ENCODE results near the gene ETFA.
"Not testable (repeated sequence)": the region's sequence is repeated elsewhere in the genome, so short reads cannot be mapped to it uniquely, and the experiment has no call there.

The ETFA gene

GRCh38 chr15:76324066-76324465 lies 12.8 kb upstream of the ETFA start:
- FAIRE-seq, result no peak

DNA sequence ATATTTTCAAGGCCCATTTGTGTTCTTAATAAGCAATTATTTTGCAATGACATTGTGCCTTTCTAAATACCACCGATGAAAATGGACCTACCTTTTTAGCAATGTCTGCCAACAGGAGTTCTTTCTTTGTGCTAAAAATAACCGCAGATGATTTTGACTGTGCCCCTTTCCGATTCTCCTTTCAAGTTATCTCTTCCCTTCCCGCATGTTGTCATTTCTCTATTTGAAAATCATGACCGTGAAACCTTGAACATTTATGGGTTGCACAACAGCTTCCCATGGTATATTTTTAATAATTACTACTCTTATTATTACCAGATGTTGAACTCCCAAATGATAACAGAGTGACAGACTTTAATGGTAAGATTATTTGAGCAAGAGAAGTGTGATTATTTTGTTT lies 10.3 kb upstream of the ETFA start:
- FAIRE-seq, result no peak

GRCh38 chr15:76321171-76321570 lies 9.9 kb upstream of the ETFA start:
- no peak for FAIRE-seq

GRCh38 chr15:76320012-76320411 lies 8.7 kb upstream of the ETFA start:
- no peak for FAIRE-seq

DNA sequence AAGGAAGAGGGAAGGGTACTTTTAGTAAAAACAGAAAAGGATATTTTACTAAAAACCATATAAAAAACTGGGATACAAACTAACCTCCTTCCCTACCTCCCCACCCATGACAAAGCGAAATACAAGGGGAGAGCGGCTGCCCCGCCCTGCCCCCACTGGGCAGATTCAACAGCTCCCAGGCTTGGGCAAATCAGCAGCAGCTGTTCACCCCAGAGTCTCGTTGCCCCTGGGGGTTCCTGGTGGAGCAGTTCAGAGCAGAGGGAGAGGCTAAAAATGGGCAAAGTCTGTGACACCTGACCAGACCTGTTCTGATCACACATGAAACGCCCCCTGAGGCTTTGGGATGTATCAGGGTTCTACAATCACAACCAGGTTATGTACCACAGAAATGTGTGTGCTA lies 2.5 kb upstream of the ETFA start:
- no peak for FAIRE-seq

DNA sequence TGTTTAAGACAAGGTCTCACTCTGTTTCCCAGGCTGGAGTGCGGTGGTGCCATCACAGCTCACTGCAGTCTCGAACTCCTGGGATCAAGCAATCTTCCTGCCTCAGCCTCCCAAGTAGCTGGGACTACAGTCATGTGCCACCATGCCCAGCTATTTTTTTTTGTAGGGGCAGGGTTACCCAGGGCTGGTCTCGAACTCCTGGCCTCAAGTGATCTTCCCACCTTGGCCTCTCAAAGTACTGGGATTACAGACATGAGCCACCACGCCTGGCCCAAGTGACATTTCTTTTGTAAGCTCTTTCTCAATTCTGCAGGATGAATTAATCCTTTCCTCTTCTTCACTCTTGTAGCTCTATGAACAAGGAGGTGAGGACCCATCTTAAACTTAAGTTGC lies 1.9 kb upstream of the ETFA start:
- FAIRE-seq, result not testable (repeated sequence)

GRCh38 chr15:76312540-76313174 lies 1.4 kb upstream of the ETFA start:
- no peak for FAIRE-seq

GRCh38 chr15:76310475-76311099 lies 682 bp downstream of the ETFA start:
- no peak for FAIRE-seq

DNA sequence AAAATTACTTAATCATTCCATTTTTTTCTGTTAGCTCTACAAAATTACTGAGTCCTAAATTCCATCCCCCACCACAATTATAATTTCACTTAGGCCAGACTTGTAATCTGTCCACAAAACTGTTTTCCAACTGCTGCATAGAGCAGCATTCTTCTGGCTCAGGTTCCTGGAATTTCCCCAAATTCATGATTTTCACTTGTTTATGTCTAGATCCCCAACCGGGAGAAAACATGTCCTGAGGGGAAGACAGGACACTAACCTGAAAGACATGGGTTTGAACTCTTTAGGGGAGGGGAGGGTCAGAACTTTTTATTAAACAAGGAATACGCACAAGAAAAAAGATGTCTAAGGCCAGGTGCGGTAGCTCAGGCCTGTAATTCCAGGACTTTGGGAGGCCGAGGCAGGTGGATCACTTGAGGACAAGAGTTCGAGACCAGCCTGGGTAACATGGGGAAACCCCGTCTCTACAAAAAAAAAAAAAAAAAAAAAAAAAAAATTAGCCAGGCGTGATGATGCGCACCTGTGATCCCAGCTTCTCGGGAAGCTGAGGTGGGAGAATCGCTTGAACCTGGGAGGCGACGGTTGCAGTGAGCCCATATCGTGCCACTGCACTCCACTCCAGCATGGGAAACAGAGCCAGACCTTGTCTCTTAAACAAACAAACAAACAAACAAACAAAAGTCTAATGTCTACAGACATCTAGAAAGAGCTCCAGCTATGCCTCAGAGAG lies 1.5 kb downstream of the ETFA start:
- no peak for FAIRE-seq

DNA sequence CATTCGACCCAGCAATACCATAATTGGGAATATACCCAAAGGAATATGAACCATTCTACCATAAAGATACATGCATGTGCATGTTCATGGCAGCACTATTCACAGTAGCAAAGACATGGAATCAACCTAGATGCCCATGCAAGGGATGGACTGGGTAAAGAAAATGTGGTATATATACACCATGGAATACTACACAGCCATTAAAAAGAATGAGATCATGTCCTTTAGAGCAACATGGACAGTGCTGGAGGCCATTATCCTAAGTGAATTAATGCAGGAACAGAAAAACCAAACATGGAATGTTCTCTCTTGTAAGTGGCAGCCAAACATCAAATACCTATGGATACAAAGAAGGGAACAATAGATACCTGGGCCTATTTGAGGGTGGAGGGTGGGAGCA lies 7.4 kb downstream of the ETFA start:
- no peak for FAIRE-seq

DNA sequence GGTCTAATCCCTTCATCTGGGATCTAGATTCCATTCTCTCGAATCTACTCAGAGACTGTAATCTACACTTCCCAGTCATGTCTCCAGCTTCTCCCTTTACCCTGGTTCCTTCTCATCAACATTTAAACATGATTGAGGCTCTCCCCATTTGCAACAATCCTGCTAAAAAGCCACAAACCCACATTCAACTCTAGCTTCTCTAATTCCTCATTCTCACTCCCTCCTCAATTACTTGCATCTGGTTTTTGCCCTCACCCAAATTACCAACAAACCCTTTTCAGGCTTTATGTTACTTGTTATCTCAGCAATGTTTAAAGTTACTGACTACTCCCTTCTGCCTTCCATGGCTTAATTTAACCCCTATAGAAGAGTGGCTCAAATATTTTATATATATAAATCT lies 11.5 kb downstream of the ETFA start:
- FAIRE-seq, result no peak

DNA sequence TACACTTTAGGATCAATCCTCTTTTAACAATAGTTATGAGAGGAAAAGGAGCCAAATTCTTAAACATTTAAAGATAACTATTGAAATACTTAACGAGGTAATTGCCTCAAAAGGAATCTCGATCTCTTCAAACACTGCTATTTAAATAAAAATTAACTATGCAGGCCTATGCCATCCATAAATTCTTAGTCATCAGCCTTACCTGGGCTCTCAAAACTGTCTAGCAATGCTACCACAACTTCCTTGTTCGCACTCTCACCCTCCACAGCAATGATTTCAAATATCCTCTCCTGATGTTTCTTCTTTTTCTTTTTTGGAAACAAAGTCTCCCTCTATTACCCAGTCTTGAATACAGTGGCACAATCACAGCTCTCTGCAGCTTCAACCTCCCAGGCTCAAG lies 12.3 kb downstream of the ETFA start:
- FAIRE-seq, result no peak

- FAIRE-seq, result not testable (repeated sequence)
Observed at GRCh38 chr15:76297951-76298350, 13.3 kb downstream of the ETFA start.

DNA sequence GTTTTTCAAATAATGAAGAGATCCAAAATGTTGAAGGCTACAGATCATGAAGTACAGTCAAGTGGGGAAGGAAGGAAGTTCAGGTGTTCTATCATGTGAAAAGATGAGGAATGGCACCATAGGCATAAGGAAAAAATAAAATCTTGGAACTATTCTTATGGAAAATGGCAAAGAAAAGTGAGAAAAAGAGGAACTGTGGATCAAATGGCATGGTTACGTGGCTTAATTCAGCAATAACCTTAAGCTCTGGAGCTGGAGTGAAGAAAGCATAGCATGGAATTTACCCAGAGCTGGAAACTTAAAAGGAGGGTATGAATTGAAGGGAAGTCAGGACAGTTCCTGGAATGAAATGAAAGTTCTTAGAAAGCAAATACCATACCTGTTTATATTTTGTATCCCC lies 14.4 kb downstream of the ETFA start:
- no peak for FAIRE-seq

- not testable (repeated sequence) for FAIRE-seq
Observed at GRCh38 chr15:76294463-76294862, 16.8 kb downstream of the ETFA start.

- no peak for FAIRE-seq
Observed at GRCh38 chr15:76293361-76293760, 17.9 kb downstream of the ETFA start.

DNA sequence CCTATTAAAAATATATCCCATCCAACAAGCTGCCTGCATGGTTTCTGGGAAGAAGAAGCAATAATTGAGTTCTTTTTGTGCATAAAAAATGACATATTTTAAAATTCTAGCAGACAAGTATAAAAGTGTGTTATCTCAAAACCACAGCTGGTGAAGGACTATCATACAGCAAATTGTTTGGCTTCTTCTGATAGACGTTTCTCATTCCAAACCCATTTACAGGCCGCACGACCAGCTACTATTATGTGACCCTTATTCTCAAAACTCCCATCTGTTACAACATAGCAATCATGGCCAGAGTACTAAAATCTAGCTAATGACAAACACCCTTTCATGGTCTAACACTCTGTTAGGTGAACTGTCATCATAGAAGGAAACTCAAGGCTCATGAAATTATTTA lies 21.7 kb downstream of the ETFA start:
- FAIRE-seq, result no peak

DNA sequence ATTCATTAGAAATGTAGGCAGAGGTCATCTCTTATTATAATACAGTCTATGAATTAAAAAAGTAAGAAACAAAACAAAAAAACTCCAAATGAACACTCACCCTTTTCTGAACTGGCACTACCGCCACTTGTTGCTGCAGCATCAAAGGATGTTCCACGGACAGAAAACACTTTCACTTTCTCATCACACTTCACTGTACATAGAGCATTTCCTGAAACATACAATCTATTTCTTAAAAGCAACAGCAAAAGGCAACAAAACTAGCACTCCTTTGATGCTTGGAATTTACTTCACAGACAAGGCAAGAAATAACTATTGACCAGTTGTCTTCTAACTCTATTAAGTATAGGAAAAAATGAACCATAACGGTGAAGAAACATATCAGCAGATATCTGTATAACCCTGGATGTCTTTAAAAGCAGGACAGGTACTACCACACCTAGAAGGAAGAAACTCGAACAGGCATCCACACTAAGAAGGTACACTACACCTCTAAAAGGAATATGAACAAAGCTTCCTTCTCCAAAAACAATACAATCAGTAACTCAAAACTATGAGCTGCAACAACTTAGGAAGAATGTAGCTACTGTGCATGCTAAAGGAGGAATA lies 24.9 kb downstream of the ETFA start:
- FAIRE-seq, result no peak

DNA sequence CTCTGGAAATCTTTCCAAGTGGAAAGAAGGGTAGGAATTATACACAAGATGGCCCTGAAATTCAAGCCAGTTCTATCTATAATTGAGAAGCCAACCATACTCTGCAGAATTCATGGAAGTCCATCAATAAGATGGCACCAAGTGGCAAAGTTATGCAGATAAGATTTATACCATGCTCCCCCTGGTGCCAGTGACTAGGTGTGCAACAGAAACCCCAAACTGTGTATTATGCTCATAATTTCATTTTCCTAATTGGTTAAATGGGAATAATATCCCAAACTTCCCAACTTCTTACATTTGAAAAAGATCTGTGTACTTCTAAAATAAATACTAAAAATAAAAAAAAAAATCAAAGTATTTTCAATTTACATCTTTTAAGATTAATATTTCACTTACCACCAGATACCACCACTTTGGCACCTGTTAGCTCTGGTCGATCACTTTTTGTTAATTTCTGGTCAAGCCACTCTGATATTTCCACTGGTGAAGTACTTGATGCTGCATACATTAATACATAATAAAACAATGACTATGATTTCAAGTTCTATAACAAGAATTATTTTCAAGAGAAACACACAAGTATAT lies 25.9 kb downstream of the ETFA start:
- FAIRE-seq, result peak; percentile 21

DNA sequence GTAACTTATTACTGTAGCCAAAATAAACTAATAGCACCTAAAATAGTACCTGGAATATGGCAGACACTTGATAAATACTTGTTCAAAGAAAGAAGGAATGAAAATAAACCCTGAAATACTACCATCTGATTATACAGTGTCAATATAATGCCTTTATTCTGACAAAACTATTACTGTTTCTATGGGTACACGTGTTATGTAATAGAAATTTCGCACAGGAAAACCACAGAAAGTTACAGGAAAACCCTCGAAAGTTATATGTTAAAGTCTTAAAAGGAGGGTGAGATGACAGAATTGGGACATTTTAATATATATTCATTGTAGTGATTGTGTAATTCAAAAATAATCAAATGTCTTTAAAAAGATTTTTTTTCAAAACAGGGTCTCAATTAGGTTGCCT lies 28.8 kb downstream of the ETFA start:
- no peak for FAIRE-seq

DNA sequence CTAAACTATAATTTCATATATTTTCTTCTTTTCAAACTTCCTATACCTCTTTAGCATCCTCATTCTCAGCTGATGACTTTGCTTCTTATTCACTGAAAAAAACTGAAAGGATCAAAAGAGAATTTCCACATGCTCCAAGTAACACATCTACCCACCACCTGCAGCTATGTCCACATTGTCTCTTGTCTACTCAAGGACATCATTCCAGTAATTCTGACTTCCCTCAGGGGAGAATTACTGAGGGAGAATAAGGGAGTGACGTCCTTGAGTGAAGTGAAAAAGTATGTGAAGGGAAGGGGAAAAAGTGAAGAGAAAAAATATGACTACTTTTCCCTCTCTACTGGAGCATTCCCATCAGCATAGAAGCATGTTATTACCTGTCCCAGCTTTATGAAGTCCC lies 32.6 kb downstream of the ETFA start:
- no peak for FAIRE-seq

- FAIRE-seq, result no peak
Observed at GRCh38 chr15:76274821-76275220, 36.4 kb downstream of the ETFA start.

GRCh38 chr15:76274226-76274625 lies 37.0 kb downstream of the ETFA start:
- no peak for FAIRE-seq

- no peak for FAIRE-seq
Observed at GRCh38 chr15:76270876-76271275, 40.4 kb downstream of the ETFA start.
